PC-3 (cell line): ENCODE results near the gene PTCH1. TPM values are rescaled to one million over a fixed set of nuclear protein-coding genes. Genes with fewer than 3 reads are reported as not detected.

Experiments
- ATAC-seq: fragments of 200-7000 bp; cut with Tn5 transposase; 2 replicates; pipeline ENCODE4 v1.9.1; 2020; ENCODE audit warnings: mild to moderate bottlenecking, moderate library complexity
- BruUV-seq: library from RNA; stranded (reverse); fragments of 400-500 nt; replicated peaks from 2 replicates; lab custom pipeline; 2021; lab: Mats Ljungman, UMichigan
- CTCF ChIA-PET: fragments of 300-600 bp; sonication (Branson Sonifier 250); formaldehyde crosslinking; loops from one replicate; lab custom pipeline; 2022; ENCODE audit warnings: antibody characterized with exemption; lab: Charles Lee
- POLR2A ChIA-PET: fragments of 300-600 bp; sonication (Branson Sonifier 250); formaldehyde crosslinking; loops from one replicate; lab custom pipeline; 2022; ENCODE audit warnings: antibody characterized with exemption; ENCODE audit not compliant: unreplicated experiment; lab: Charles Lee
- DNase-seq: peaks from one replicate; pipeline ENCODE4 v3.0.0-alpha.2; 2015
- H2AFZ ChIP-seq: fragments of 300-600 bp; sonication (generic); 2 replicates; pipeline ENCODE4 v1.6.0; 2016; ENCODE audit warnings: antibody characterized with exemption, low read length
- H3F3A ChIP-seq: fragments of 300-600 bp; sonication (generic); one replicate; pipeline ENCODE4 v1.6.0; 2017; ENCODE audit warnings: antibody characterized with exemption, low read length, control low read depth, mild to moderate bottlenecking; ENCODE audit not compliant: unreplicated experiment
- H3K27ac ChIP-seq: fragments of 300-600 bp; sonication (generic); 2 replicates; pipeline ENCODE4 v1.5.1; 2016; ENCODE audit warnings: mild to moderate bottlenecking, low read length
- H3K27me3 ChIP-seq: fragments of 300-600 bp; sonication (generic); 2 replicates; pipeline ENCODE4 v1.6.1; 2016; ENCODE audit warnings: low read length, mixed read lengths
- H3K36me3 ChIP-seq: fragments of 300-600 bp; sonication (generic); 2 replicates; pipeline ENCODE4 v1.6.1; 2016; ENCODE audit warnings: low read depth, mixed run types, low read length, mixed read lengths
- H3K4me1 ChIP-seq: fragments of 300-600 bp; sonication (generic); 2 replicates; pipeline ENCODE4 v1.5.1; 2016; ENCODE audit warnings: low read length; ENCODE audit not compliant: insufficient read depth
- H3K4me2 ChIP-seq: fragments of 300-600 bp; sonication (generic); 2 replicates; pipeline ENCODE4 v1.6.0; 2016; ENCODE audit warnings: low read length
- H3K4me3 ChIP-seq: fragments of 300-600 bp; sonication (generic); 2 replicates; pipeline ENCODE4 v1.5.1; 2016; ENCODE audit warnings: mild to moderate bottlenecking, low read length, mixed read lengths
- H3K79me2 ChIP-seq: fragments of 300-600 bp; sonication (generic); 2 replicates; pipeline ENCODE4 v1.6.1; 2017; ENCODE audit warnings: low read length, mixed read lengths
- H3K9ac ChIP-seq: fragments of 300-600 bp; sonication (generic); 2 replicates; pipeline ENCODE4 v1.6.0; 2016; ENCODE audit warnings: mild to moderate bottlenecking, low read length
- H3K9me2 ChIP-seq: fragments of 300-600 bp; sonication (generic); replicated peaks from 2 replicates; pipeline ENCODE4 v1.6.1; 2016; ENCODE audit warnings: mixed run types, low read length, mixed read lengths
- H3K9me3 ChIP-seq: fragments of 300-600 bp; sonication (generic); 2 replicates; pipeline ENCODE4 v1.6.1; 2016; ENCODE audit warnings: low read length, mixed read lengths
- H4K20me1 ChIP-seq: fragments of 300-600 bp; sonication (generic); 2 replicates; pipeline ENCODE4 v1.6.1; 2016; ENCODE audit warnings: low read length, mixed read lengths
- CTCF ChIP-seq: fragments of 300-600 bp; sonication (generic); conservative IDR thresholded peaks from 2 replicates; pipeline ENCODE4 v1.5.1; 2017; ENCODE audit warnings: antibody characterized with exemption, low read depth, mild to moderate bottlenecking, low read length
- EZH2 ChIP-seq: fragments of 300-600 bp; sonication (generic); IDR thresholded peaks from one replicate; pipeline ENCODE4 v1.6.1; 2017; ENCODE audit warnings: antibody characterized with exemption, mild to moderate bottlenecking, low read length; ENCODE audit not compliant: unreplicated experiment
- EZH2phosphoT487 ChIP-seq: fragments of 300-600 bp; sonication (generic); IDR thresholded peaks from 2 replicates; pipeline ENCODE4 v1.6.1; 2018; ENCODE audit warnings: mild to moderate bottlenecking, antibody characterized with exemption, low read length, borderline replicate concordance
- intact Hi-C: fragments of 100-400 bp; cut with micrococcal nuclease; formaldehyde crosslinking; loops from 2 replicates; pipeline ENCODE4 v1.9.0; 2023
- total RNA-seq: library from RNA; depleted of rRNA; stranded (reverse); fragments of >200 nt; gene quantifications from 2 replicates; pipeline ENCODE4 v1.2.3, GENCODE V29; 2014

The PTCH1 gene
- total RNA-seq, 1 experiment from 2014 or later = 0.77 TPM

GRCh38 chr9:95510709-95511615 lies 5.8 kb downstream of the PTCH1 start:
- TF ChIP-seq EZH2 = no peak
- no peak for TF ChIP-seq EZH2phosphoT487
- TF ChIP-seq CTCF = no peak
- no peaks in the 10 kb centered on the region for H4K20me1 ChIP-seq
- no TSS peak for BruUV-seq
- DNase-seq (peak; percentile 89), ATAC-seq (peak; percentile 64)
- no peaks in the 10 kb centered on the region for H3K9me2 ChIP-seq
- peak overlapping the region; percentile 99 for H2AFZ ChIP-seq
- H3K4me1 ChIP-seq = peaks cover 12% of the 10 kb centered on the region; the same call in 1 of the 2 replicates
- ChIA-PET POLR2A (no interaction called here), CTCF (interaction anchor here (0.6 kb wide), 1 partner anchor 391 kb away, joined by 3 read pairs; no protein-coding TSS in a partner anchor)
- no peaks in the 10 kb centered on the region for H3K9me3 ChIP-seq
- no peaks in the 10 kb centered on the region for H3K27me3 ChIP-seq
- H3K27ac ChIP-seq = peak overlapping the region; percentile 66
- intact Hi-C loops = loop anchor here (5.0 to 10.0 kb wide), 2 partner anchors 114 to 366 kb away; partner anchors contain the start of gene ERCC6L2
- H3K4me3 ChIP-seq = peak overlapping the region; percentile 96
- no peaks in the 10 kb centered on the region for H3K36me3 ChIP-seq
- peak overlapping the region; percentile 95 for H3K4me2 ChIP-seq
- peak overlapping the region; percentile 71 for H3K9ac ChIP-seq
- H3F3A ChIP-seq = no peaks in the 10 kb centered on the region
- peaks cover 4% of the 10 kb centered on the region; the same call in 1 of the 2 replicates for H3K79me2 ChIP-seq

- Histone ChIP-seq H3K27ac (no peak overlapping the region), H2AFZ (peak overlapping the region; percentile 99), H3K9me3 (no peaks in the 10 kb centered on the region), H3K4me1 (peaks cover 16% of the 10 kb centered on the region), H3K9ac (peak overlapping the region; percentile 61), H3K27me3 (no peaks in the 10 kb centered on the region), H4K20me1 (no peaks in the 10 kb centered on the region), H3K9me2 (no peaks in the 10 kb centered on the region), H3K79me2 (peaks cover 4% of the 10 kb centered on the region; the same call in 1 of the 2 replicates), H3K4me2 (peak overlapping the region; percentile 95), H3F3A (no peaks in the 10 kb centered on the region), H3K4me3 (peak overlapping the region; percentile 96), H3K36me3 (no peaks in the 10 kb centered on the region)
- ChIA-PET CTCF (no interaction called here), POLR2A (no interaction called here)
- intact Hi-C loops = loop anchor here (1.0 to 10.0 kb wide), 5 partner anchors 115 to 705 kb away; partner anchors contain the start of gene ERCC6L2
- BruUV-seq = no TSS peak
- DNase-seq (no peak), ATAC-seq (no peak)
- TF ChIP-seq EZH2phosphoT487 = no peak
- no peak for TF ChIP-seq CTCF
- TF ChIP-seq EZH2 = no peak
These were observed 6.7 kb downstream of the PTCH1 start for GRCh38 chr9:95509851-95510708.
